Mammary epithelial cell (primary cell): Measurements from ENCODE around the gene MAST4.

Experiments
- EZH2 ChIP-seq: IDR thresholded peaks from 2 replicates; pipeline ENCODE4 v1.6.1; 2012; ENCODE audit warnings: low read length, inconsistent platforms, borderline replicate concordance
- TF ChIP-seq, protein P1 (sequence below), 2 donors: IDR thresholded peaks in 1 of 2; conservative IDR thresholded peaks in 1 of 2; 2 replicates each; pipeline ENCODE4 v1.5.1; 2011 to 2012; ENCODE audit warnings: inconsistent platforms in 2 of 2, low read length in 2 of 2, mild to moderate bottlenecking in 2 of 2, control low read depth in 1 of 2, low read depth in 1 of 2; ENCODE audit not compliant: insufficient read depth in 1 of 2; ENCODE audit errors: extremely low read depth in 1 of 2

DNA sequence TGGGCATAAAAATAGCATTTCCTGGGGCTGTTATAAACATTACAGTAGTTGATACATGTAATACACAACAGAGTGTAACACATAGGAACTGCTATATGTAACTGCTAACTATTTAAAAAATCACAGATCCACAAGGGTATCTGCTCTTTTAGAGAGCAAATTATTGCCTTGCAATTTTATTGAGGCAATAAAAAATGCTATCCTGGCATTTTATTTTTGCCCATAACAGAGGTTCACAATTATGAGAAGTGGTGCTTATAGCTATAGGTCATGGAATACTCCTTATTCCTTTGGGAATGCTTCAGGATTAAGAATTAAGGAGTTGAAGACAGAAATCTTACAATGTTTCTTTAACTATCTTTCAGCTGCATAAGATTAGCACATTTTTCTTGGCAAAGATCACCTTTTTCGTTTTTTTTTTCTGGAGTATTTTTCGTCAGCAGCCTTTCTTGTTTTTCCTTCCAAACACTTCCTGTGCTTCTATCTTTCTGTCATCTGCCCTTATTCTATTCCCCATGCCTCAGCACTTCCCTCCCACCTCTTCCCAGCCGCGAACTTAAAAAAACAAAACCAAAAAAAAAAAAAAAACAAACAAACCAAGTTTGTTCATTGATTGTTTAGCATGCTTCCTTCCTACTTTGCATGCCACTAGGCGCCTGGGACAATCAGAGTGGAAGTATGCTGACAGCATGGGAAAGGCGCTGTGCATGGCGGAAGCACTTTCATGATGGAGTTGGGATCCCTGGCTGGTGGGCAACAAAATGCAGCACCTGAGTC, 264.2 kb downstream of the MAST4 start:
- TF ChIP-seq, protein P1, sequence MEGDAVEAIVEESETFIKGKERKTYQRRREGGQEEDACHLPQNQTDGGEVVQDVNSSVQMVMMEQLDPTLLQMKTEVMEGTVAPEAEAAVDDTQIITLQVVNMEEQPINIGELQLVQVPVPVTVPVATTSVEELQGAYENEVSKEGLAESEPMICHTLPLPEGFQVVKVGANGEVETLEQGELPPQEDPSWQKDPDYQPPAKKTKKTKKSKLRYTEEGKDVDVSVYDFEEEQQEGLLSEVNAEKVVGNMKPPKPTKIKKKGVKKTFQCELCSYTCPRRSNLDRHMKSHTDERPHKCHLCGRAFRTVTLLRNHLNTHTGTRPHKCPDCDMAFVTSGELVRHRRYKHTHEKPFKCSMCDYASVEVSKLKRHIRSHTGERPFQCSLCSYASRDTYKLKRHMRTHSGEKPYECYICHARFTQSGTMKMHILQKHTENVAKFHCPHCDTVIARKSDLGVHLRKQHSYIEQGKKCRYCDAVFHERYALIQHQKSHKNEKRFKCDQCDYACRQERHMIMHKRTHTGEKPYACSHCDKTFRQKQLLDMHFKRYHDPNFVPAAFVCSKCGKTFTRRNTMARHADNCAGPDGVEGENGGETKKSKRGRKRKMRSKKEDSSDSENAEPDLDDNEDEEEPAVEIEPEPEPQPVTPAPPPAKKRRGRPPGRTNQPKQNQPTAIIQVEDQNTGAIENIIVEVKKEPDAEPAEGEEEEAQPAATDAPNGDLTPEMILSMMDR (conservative IDR thresholded peaks at IDR 0.05 in 1 of 2, IDR thresholded peaks at IDR 0.05 in 1 of 2; ENCODE audit: extremely low read depth in 1 of 2, insufficient read depth in 1 of 2, low read depth in 1 of 2, low read length in 2 of 2), result no peak
- no peak for TF ChIP-seq EZH2
